HEK293 (cell line): ENCODE data around the gene TMTC1.
A peak's percentile ranks its signal among the peaks of the same experiment; 100 is the strongest.

Source experiments
- BCL11B ChIP-seq: fragments of 450-650 bp; formaldehyde crosslinking; IDR thresholded peaks from 2 replicates; pipeline ENCODE4 v1.5.1; 2016; ENCODE audit warnings: low read depth, missing biosample characterization, missing genetic modification characterization
- CTCF ChIP-seq: fragments of 450-650 bp; formaldehyde crosslinking; IDR thresholded peaks from 2 replicates; pipeline ENCODE4 v1.5.1; 2016; ENCODE audit warnings: missing biosample characterization, missing genetic modification characterization
- EGR2 ChIP-seq: fragments of 450-650 bp; formaldehyde crosslinking; IDR thresholded peaks from 2 replicates; pipeline ENCODE4 v1.5.1; 2016; ENCODE audit warnings: low read depth, missing biosample characterization, missing genetic modification characterization
- GLI4 ChIP-seq: fragments of 450-650 bp; formaldehyde crosslinking; IDR thresholded peaks from 2 replicates; pipeline ENCODE4 v1.5.1; 2016; ENCODE audit warnings: missing biosample characterization, missing genetic modification characterization
- GLIS1 ChIP-seq: fragments of 450-650 bp; formaldehyde crosslinking; IDR thresholded peaks from 2 replicates; pipeline ENCODE4 v1.5.1; 2016; ENCODE audit warnings: missing biosample characterization, missing genetic modification characterization
- MEIS1 ChIP-seq: sonication (generic); formaldehyde crosslinking; IDR thresholded peaks from 2 replicates; pipeline ENCODE4 v1.8.1; 2022; ENCODE audit warnings: missing genetic modification reagents, mild to moderate bottlenecking, borderline replicate concordance
- OVOL3 ChIP-seq: fragments of 450-650 bp; formaldehyde crosslinking; IDR thresholded peaks from 2 replicates; pipeline ENCODE4 v1.5.1; 2016; ENCODE audit warnings: missing biosample characterization, missing genetic modification characterization
- SP2 ChIP-seq: fragments of 450-650 bp; formaldehyde crosslinking; IDR thresholded peaks from 2 replicates; pipeline ENCODE4 v1.5.1; 2016; ENCODE audit warnings: missing biosample characterization, missing genetic modification characterization
- ZNF184 ChIP-seq: fragments of 450-650 bp; IDR thresholded peaks from 2 replicates; pipeline ENCODE4 v1.5.1; 2018; ENCODE audit warnings: missing biosample characterization, mild to moderate bottlenecking, missing genetic modification characterization
- ZNF214 ChIP-seq: fragments of 450-650 bp; formaldehyde crosslinking; IDR thresholded peaks from 2 replicates; pipeline ENCODE4 v1.5.1; 2017; ENCODE audit warnings: missing biosample characterization, mild to moderate bottlenecking, missing genetic modification characterization, borderline replicate concordance
- ZNF223 ChIP-seq: fragments of 450-650 bp; formaldehyde crosslinking; IDR thresholded peaks from 2 replicates; pipeline ENCODE4 v1.5.1; 2016; ENCODE audit warnings: missing biosample characterization, missing genetic modification characterization
- ZNF274 ChIP-seq, 2 experiments: fragments of 200-500 bp in 1 of 2; fragments of 450-650 bp in 1 of 2; sonication (Bioruptor generic) in 1 of 2; formaldehyde crosslinking in 1 of 2; IDR thresholded peaks; 2 replicates each; pipeline versions ENCODE4 v1.5.1 to v1.6.1; 2014 to 2016; ENCODE audit warnings: borderline replicate concordance in 1 of 2, inconsistent platforms in 1 of 2, low read length in 1 of 2, missing biosample characterization in 1 of 2, missing genetic modification characterization in 1 of 2
- ZNF404 ChIP-seq: fragments of 450-650 bp; formaldehyde crosslinking; IDR thresholded peaks from 2 replicates; pipeline ENCODE4 v1.5.1; 2017; ENCODE audit warnings: missing biosample characterization, missing genetic modification characterization
- ZNF433 ChIP-seq: fragments of 450-650 bp; formaldehyde crosslinking; IDR thresholded peaks from 2 replicates; pipeline ENCODE4 v1.5.1; 2016; ENCODE audit warnings: missing biosample characterization, missing genetic modification characterization, low read depth
- ZNF473 ChIP-seq: fragments of 450-650 bp; formaldehyde crosslinking; IDR thresholded peaks from 2 replicates; pipeline ENCODE4 v1.5.1; 2017; ENCODE audit warnings: missing biosample characterization, missing genetic modification characterization
- ZNF510 ChIP-seq: fragments of 450-650 bp; formaldehyde crosslinking; IDR thresholded peaks from 2 replicates; pipeline ENCODE4 v1.5.1; 2018; ENCODE audit warnings: mild to moderate bottlenecking, missing genetic modification characterization, missing biosample characterization; ENCODE audit not compliant: insufficient replicate concordance
- ZNF529 ChIP-seq: fragments of 450-650 bp; formaldehyde crosslinking; IDR thresholded peaks from 2 replicates; pipeline ENCODE4 v1.5.1; 2017; ENCODE audit warnings: missing genetic modification characterization, missing biosample characterization; ENCODE audit not compliant: insufficient replicate concordance
- ZNF548 ChIP-seq: fragments of 450-650 bp; formaldehyde crosslinking; IDR thresholded peaks from 2 replicates; pipeline ENCODE4 v1.5.1; 2016; ENCODE audit warnings: missing biosample characterization, missing genetic modification characterization
- ZNF560 ChIP-seq: fragments of 450-650 bp; formaldehyde crosslinking; IDR thresholded peaks from 2 replicates; pipeline ENCODE4 v1.5.1; 2017; ENCODE audit warnings: missing biosample characterization, missing genetic modification characterization, borderline replicate concordance
- ZNF677 ChIP-seq: fragments of 450-650 bp; IDR thresholded peaks from 2 replicates; pipeline ENCODE4 v1.5.0; 2018; ENCODE audit warnings: missing biosample characterization, mild to moderate bottlenecking, missing genetic modification characterization, moderate library complexity
- ZSCAN30 ChIP-seq: fragments of 450-650 bp; IDR thresholded peaks from 2 replicates; pipeline ENCODE4 v1.5.1; 2018; ENCODE audit warnings: missing biosample characterization, mild to moderate bottlenecking, missing genetic modification characterization, moderate library complexity
- TF ChIP-seq, protein P1 (sequence below): sonication (generic); formaldehyde crosslinking; IDR thresholded peaks from 2 replicates; pipeline ENCODE4 v1.8.1; 2022; ENCODE audit warnings: mild to moderate bottlenecking, moderate library complexity, missing genetic modification reagents
- TF ChIP-seq, protein P2 (sequence below): fragments of 450-650 bp; formaldehyde crosslinking; conservative IDR thresholded peaks from 2 replicates; pipeline ENCODE4 v1.5.1; 2016; ENCODE audit warnings: low read depth, missing biosample characterization, missing genetic modification characterization
- TF ChIP-seq, protein P3 (sequence below): fragments of 450-650 bp; formaldehyde crosslinking; IDR thresholded peaks from 2 replicates; pipeline ENCODE4 v1.5.1; 2017; ENCODE audit warnings: missing biosample characterization, missing genetic modification characterization
- TF ChIP-seq, protein P4 (sequence below): fragments of 450-650 bp; IDR thresholded peaks from 2 replicates; pipeline ENCODE4 v1.5.1; 2018; ENCODE audit warnings: missing biosample characterization, missing genetic modification characterization

The TMTC1 gene

DNA sequence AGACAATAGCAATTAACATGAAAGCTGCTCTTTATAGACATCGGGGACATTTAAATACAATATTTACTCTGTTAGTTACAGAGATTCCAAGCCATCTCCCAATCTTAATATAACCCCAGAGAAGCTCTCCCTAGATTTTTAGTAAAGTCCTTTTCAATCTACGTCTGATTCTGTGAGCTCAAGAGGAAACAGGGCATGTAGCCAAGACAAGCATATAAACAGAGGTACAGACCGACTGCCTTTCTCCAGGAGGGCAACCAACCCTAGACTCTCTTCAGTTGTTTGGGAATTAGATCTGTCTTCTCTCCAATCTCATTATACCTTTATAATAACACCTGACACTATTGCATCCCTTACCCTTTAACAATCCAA lies 57.4 kb downstream of the TMTC1 start (continued):
- TF ChIP-seq CTCF (no peak), ZNF184 (tag by site-specific recombination) (no peak), OVOL3 (tag by site-specific recombination) (no peak), ZNF560 (no peak), ZNF214 (tag by site-specific recombination) (no peak), BCL11B (tag by site-specific recombination) (no peak), EGR2 (tag by site-specific recombination) (no peak), GLI4 (tag by site-specific recombination) (no peak), ZSCAN30 (tag by site-specific recombination) (no peak), ZNF529 (tag by site-specific recombination) (peak; percentile 14), ZNF473 (tag by site-specific recombination) (no peak), ZNF223 (tag by site-specific recombination) (no peak), ZNF433 (tag by site-specific recombination) (no peak), SP2 (tag by site-specific recombination) (no peak), ZNF510 (tag by site-specific recombination) (no peak), ZNF677 (tag by site-specific recombination) (no peak), ZNF548 (tag by site-specific recombination) (no peak), GLIS1 (tag by site-specific recombination) (peak; percentile 5; the same call in 1 of the 2 replicates), ZNF274 (IDR thresholded peaks at IDR 0.05; ENCODE audit: low read length) (no peak), ZNF274 (tag by site-specific recombination; IDR thresholded peaks at IDR 0.05; ENCODE audit: borderline replicate concordance) (no peak), MEIS1 (CRISPR knock-in tag) (no peak), ZNF404 (tag by site-specific recombination) (no peak)
- TF ChIP-seq, protein P1, sequence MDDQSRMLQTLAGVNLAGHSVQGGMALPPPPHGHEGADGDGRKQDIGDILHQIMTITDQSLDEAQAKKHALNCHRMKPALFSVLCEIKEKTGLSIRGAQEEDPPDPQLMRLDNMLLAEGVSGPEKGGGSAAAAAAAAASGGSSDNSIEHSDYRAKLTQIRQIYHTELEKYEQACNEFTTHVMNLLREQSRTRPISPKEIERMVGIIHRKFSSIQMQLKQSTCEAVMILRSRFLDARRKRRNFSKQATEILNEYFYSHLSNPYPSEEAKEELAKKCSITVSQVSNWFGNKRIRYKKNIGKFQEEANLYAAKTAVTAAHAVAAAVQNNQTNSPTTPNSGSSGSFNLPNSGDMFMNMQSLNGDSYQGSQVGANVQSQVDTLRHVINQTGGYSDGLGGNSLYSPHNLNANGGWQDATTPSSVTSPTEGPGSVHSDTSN = no peak
- TF ChIP-seq, protein P2, sequence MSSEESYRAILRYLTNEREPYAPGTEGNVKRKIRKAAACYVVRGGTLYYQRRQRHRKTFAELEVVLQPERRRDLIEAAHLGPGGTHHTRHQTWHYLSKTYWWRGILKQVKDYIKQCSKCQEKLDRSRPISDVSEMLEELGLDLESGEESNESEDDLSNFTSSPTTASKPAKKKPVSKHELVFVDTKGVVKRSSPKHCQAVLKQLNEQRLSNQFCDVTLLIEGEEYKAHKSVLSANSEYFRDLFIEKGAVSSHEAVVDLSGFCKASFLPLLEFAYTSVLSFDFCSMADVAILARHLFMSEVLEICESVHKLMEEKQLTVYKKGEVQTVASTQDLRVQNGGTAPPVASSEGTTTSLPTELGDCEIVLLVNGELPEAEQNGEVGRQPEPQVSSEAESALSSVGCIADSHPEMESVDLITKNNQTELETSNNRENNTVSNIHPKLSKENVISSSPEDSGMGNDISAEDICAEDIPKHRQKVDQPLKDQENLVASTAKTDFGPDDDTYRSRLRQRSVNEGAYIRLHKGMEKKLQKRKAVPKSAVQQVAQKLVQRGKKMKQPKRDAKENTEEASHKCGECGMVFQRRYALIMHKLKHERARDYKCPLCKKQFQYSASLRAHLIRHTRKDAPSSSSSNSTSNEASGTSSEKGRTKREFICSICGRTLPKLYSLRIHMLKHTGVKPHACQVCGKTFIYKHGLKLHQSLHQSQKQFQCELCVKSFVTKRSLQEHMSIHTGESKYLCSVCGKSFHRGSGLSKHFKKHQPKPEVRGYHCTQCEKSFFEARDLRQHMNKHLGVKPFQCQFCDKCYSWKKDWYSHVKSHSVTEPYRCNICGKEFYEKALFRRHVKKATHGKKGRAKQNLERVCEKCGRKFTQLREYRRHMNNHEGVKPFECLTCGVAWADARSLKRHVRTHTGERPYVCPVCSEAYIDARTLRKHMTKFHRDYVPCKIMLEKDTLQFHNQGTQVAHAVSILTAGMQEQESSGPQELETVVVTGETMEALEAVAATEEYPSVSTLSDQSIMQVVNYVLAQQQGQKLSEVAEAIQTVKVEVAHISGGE (tag by site-specific recombination) = no peak
- TF ChIP-seq, protein P3, sequence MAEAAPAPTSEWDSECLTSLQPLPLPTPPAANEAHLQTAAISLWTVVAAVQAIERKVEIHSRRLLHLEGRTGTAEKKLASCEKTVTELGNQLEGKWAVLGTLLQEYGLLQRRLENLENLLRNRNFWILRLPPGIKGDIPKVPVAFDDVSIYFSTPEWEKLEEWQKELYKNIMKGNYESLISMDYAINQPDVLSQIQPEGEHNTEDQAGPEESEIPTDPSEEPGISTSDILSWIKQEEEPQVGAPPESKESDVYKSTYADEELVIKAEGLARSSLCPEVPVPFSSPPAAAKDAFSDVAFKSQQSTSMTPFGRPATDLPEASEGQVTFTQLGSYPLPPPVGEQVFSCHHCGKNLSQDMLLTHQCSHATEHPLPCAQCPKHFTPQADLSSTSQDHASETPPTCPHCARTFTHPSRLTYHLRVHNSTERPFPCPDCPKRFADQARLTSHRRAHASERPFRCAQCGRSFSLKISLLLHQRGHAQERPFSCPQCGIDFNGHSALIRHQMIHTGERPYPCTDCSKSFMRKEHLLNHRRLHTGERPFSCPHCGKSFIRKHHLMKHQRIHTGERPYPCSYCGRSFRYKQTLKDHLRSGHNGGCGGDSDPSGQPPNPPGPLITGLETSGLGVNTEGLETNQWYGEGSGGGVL (tag by site-specific recombination) = no peak
- TF ChIP-seq, protein P4, sequence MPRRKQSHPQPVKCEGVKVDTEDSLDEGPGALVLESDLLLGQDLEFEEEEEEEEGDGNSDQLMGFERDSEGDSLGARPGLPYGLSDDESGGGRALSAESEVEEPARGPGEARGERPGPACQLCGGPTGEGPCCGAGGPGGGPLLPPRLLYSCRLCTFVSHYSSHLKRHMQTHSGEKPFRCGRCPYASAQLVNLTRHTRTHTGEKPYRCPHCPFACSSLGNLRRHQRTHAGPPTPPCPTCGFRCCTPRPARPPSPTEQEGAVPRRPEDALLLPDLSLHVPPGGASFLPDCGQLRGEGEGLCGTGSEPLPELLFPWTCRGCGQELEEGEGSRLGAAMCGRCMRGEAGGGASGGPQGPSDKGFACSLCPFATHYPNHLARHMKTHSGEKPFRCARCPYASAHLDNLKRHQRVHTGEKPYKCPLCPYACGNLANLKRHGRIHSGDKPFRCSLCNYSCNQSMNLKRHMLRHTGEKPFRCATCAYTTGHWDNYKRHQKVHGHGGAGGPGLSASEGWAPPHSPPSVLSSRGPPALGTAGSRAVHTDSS = no peak
